Keratinocyte (primary cell): Measurements from ENCODE around the gene KLK15. TPM values are rescaled to one million over a fixed set of nuclear protein-coding genes. Genes with fewer than 3 reads are reported as not detected.

Source experiments
- DNase-seq: peaks from one replicate; pipeline ENCODE4 v3.0.0-alpha.2; 2011; ENCODE audit warnings: low read depth, missing footprints, low spot score
- FAIRE-seq: peaks from 2 replicates; lab custom pipeline; 2011; peaks lifted over from hg19 to GRCh38; lab: Jason Lieb, UNC
- H2AFZ ChIP-seq: 2 replicates; pipeline ENCODE4 v1.6.0; 2012; ENCODE audit warnings: low read length, control low read depth, inconsistent platforms; ENCODE audit not compliant: control insufficient read depth
- H3K27ac ChIP-seq: 2 replicates; pipeline ENCODE4 v1.5.1; 2011; ENCODE audit warnings: low read length; ENCODE audit not compliant: control insufficient read depth, insufficient read depth
- H3K27me3 ChIP-seq: 3 replicates; pipeline ENCODE4 v1.6.0; 2011; ENCODE audit warnings: low read length; ENCODE audit not compliant: control insufficient read depth, insufficient read depth; ENCODE audit errors: extremely low read depth
- H3K36me3 ChIP-seq, 2 experiments: 2 replicates in 1 of 2; 3 replicates in 1 of 2; pipeline ENCODE4 v1.5.1; 2011; ENCODE audit warnings: low read length in 2 of 2, mild to moderate bottlenecking in 1 of 2; ENCODE audit not compliant: control insufficient read depth in 2 of 2, insufficient read depth in 2 of 2; ENCODE audit errors: extremely low read depth in 1 of 2
- H3K4me1 ChIP-seq: 3 replicates; pipeline ENCODE4 v1.5.1; 2011; ENCODE audit warnings: low read length; ENCODE audit not compliant: control insufficient read depth, insufficient read depth; ENCODE audit errors: extremely low read depth
- H3K4me2 ChIP-seq: 3 replicates; pipeline ENCODE4 v1.6.0; 2011; ENCODE audit warnings: low read depth, low read length; ENCODE audit not compliant: control insufficient read depth, insufficient read depth; ENCODE audit errors: extremely low read depth
- H3K4me3 ChIP-seq, 3 experiments: fragments of 200-600 bp in 1 of 3; sonication (generic) in 1 of 3; 2 replicates in 2 of 3; 3 replicates in 1 of 3; pipeline ENCODE4 v1.5.1; 2011 to 2016; ENCODE audit warnings: low read length in 3 of 3, mild to moderate bottlenecking in 3 of 3, control low read depth in 2 of 3, inconsistent platforms in 1 of 3, low read depth in 1 of 3, mixed read lengths in 1 of 3, mixed run types in 1 of 3, moderate library complexity in 1 of 3; ENCODE audit not compliant: control insufficient read depth in 2 of 3, insufficient read depth in 2 of 3; ENCODE audit errors: extremely low read depth in 1 of 3
- H3K79me2 ChIP-seq: 2 replicates; pipeline ENCODE4 v1.6.0; 2012; ENCODE audit warnings: low read length; ENCODE audit not compliant: control insufficient read depth, insufficient read depth
- H3K9ac ChIP-seq: 3 replicates; pipeline ENCODE4 v1.6.0; 2011; ENCODE audit warnings: low read length; ENCODE audit not compliant: control insufficient read depth, insufficient read depth; ENCODE audit errors: extremely low read depth
- H3K9me1 ChIP-seq: 3 replicates; pipeline ENCODE4 v1.6.0; 2011; ENCODE audit warnings: low read length; ENCODE audit not compliant: control insufficient read depth, insufficient read depth; ENCODE audit errors: extremely low read depth
- H3K9me3 ChIP-seq: 2 replicates; pipeline ENCODE4 v1.5.1; 2012; ENCODE audit warnings: low read depth, low read length; ENCODE audit not compliant: control insufficient read depth
- H4K20me1 ChIP-seq: 3 replicates; pipeline ENCODE4 v1.6.0; 2011; ENCODE audit warnings: low read length; ENCODE audit not compliant: control insufficient read depth, insufficient read depth; ENCODE audit errors: extremely low read depth
- EZH2 ChIP-seq: IDR thresholded peaks from one replicate; pipeline ENCODE4 v1.6.1; 2012; ENCODE audit warnings: inconsistent platforms, mild to moderate bottlenecking, low read length, moderate library complexity
- dilution Hi-C: fragments of 300-500 bp; cut with MboI; formaldehyde crosslinking; loops from one replicate; pipeline ENCODE4 v1.7.0; 2020; ENCODE audit warnings: low sequenced_read_pairs; ENCODE audit not compliant: extremely low pct_ligation_motif_present
- polyA plus RNA-seq, 5 experiments: library from polyadenylated mRNA; depleted of rRNA in 3 of 5; stranded (reverse) in 3 of 5; stranded (forward) in 1 of 5; unstranded in 1 of 5; fragments of >200 nt; gene quantifications; 1 replicate in 1 of 5; 2 replicates in 3 of 5; 3 replicates in 1 of 5; pipeline versions ENCODE4 v1.2.1 to v1.2.3, GENCODE V29; 2011 to 2012; ENCODE audit warnings: missing spikeins in 2 of 5, low read depth in 1 of 5, low replicate concordance in 1 of 5
- small RNA-seq, 3 experiments: library from RNA; depleted of rRNA; stranded (forward); fragments of <200 nt; gene quantifications; one replicate each; pipeline ENCODE3, GENCODE V24; 2012; ENCODE audit warnings: low read depth in 3 of 3, low replicate concordance in 1 of 3; ENCODE audit not compliant: insufficient read length in 3 of 3
- TF ChIP-seq, protein P1 (sequence below), 3 experiments: IDR thresholded peaks in 1 of 3; conservative IDR thresholded peaks in 1 of 3; optimal IDR thresholded peaks in 1 of 3; 2 replicates in 2 of 3; 3 replicates in 1 of 3; pipeline versions ENCODE3 to v1.5.1; 2011; ENCODE audit warnings: low read length in 3 of 3, mild to moderate bottlenecking in 3 of 3, moderate library complexity in 2 of 3, control low read depth in 1 of 3, inconsistent platforms in 1 of 3; ENCODE audit not compliant: insufficient read depth in 2 of 3; ENCODE audit errors: extremely low read depth in 1 of 3

Gene KLK15
- polyA plus RNA-seq, 1 donor (not counting 4 experiments of a cell fraction or from before 2014, with no cell fraction given): not detected

DNA sequence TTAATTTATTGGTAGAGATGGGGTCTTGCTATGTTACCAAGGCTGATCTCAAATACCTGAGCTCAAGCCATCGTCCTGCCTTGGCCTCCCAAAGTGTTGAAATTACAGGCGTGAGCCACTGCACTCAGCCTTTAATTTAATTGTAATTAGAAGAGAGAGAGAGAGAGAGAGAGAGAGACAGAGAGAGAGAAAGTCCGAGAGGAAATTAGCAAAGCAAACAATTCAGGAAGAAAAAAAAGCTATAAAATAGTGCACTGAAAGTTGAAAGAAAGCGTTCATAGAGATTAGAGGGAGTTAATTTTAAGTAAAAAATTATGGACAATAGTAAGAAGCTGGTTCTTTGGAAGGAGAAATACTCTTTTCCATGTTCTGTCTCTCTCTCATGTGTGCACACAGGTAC is 56.1 kb downstream of the KLK15 start:
- no peak for FAIRE-seq
- H3K4me2 ChIP-seq: no peak overlapping the region
- dilution Hi-C loops: no loop called here
- H3K9me1 ChIP-seq: no peaks in the 10 kb centered on the region
- no peak overlapping the region for H3K27ac ChIP-seq
- no peak overlapping the region for H3K4me3 ChIP-seq
- no peak overlapping the region for H3K9ac ChIP-seq
- peaks cover 46% of the 10 kb centered on the region for H3K27me3 ChIP-seq
- H4K20me1 ChIP-seq: no peaks in the 10 kb centered on the region
- no peaks in the 10 kb centered on the region for H3K9me3 ChIP-seq
- no peaks in the 10 kb centered on the region for H3K79me2 ChIP-seq
- H3K36me3 ChIP-seq: no peaks in the 10 kb centered on the region
- no peak for TF ChIP-seq EZH2
- TF ChIP-seq, protein P1, sequence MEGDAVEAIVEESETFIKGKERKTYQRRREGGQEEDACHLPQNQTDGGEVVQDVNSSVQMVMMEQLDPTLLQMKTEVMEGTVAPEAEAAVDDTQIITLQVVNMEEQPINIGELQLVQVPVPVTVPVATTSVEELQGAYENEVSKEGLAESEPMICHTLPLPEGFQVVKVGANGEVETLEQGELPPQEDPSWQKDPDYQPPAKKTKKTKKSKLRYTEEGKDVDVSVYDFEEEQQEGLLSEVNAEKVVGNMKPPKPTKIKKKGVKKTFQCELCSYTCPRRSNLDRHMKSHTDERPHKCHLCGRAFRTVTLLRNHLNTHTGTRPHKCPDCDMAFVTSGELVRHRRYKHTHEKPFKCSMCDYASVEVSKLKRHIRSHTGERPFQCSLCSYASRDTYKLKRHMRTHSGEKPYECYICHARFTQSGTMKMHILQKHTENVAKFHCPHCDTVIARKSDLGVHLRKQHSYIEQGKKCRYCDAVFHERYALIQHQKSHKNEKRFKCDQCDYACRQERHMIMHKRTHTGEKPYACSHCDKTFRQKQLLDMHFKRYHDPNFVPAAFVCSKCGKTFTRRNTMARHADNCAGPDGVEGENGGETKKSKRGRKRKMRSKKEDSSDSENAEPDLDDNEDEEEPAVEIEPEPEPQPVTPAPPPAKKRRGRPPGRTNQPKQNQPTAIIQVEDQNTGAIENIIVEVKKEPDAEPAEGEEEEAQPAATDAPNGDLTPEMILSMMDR (optimal IDR thresholded peaks at IDR 0.05 in 1 of 3, IDR thresholded peaks at IDR 0.05 in 1 of 3, conservative IDR thresholded peaks at IDR 0.05 in 1 of 3; ENCODE audit: extremely low read depth in 1 of 3, insufficient read depth in 2 of 3, low read length in 3 of 3): no peak
- H2AFZ ChIP-seq: no peak overlapping the region
- no peaks in the 10 kb centered on the region for H3K4me1 ChIP-seq
- DNase-seq: no peak

DNA sequence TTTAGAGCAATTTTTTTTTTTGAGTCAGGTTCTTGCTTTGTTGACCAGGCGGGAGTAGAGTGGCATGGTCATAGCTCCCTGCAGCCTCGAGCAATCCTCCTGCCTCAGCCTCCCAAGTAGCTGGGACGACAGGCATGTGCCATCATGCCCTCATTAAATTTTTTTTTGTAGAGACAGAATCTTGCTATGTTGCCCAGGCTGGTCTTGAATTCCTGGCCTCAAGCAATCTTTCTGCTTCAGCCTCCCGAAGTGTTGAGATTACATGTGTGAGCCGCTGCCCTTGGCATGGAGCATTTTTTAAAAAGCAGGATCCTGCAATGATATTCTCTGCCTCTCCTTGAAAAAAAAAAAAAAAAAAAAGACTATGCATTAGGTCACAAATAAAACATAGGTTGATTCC is 57.2 kb downstream of the KLK15 start:
- H3K79me2 ChIP-seq: no peaks in the 10 kb centered on the region
- FAIRE-seq (no peak), DNase-seq (no peak)
- H3K4me2 ChIP-seq: no peak overlapping the region
- no peaks in the 10 kb centered on the region for H3K9me1 ChIP-seq
- dilution Hi-C loops: no loop called here
- TF ChIP-seq EZH2: no peak
- TF ChIP-seq, protein P1 (optimal IDR thresholded peaks at IDR 0.05 in 1 of 3, IDR thresholded peaks at IDR 0.05 in 1 of 3, conservative IDR thresholded peaks at IDR 0.05 in 1 of 3; ENCODE audit: extremely low read depth in 1 of 3, insufficient read depth in 2 of 3, low read length in 3 of 3): no peak
- no peak overlapping the region for H3K4me3 ChIP-seq
- H4K20me1 ChIP-seq: no peaks in the 10 kb centered on the region
- no peak overlapping the region for H3K9ac ChIP-seq
- H3K27me3 ChIP-seq: peaks cover 46% of the 10 kb centered on the region
- no peak overlapping the region for H2AFZ ChIP-seq
- no peak overlapping the region for H3K27ac ChIP-seq
- H3K36me3 ChIP-seq: no peaks in the 10 kb centered on the region
- H3K4me1 ChIP-seq: no peaks in the 10 kb centered on the region
- no peaks in the 10 kb centered on the region for H3K9me3 ChIP-seq

Small RNAs within 50 kb of the gene (small RNA-seq; reads per million reads assigned to genes)
- gene SNORD88A (0.67 to 182 (median 26.6) reads per million in 3 experiments), gene SNORD88B (0 reads per million in 3 experiments), gene SNORD88C (0 reads per million in 3 experiments)

Other genes starting within 250 kb of the KLK15 start
- gene SYT3, start 193.7 kb downstream of the KLK15 start, polyA plus RNA-seq: not detected in 3 replicates
- not detected in 3 replicates for gene C19orf81, start 184.1 kb downstream of the KLK15 start, polyA plus RNA-seq
- gene SHANK1, start 113.8 kb downstream of the KLK15 start, polyA plus RNA-seq: 0.10 to 0.82 TPM (median 0.51 TPM) in 3 replicates
- gene CLEC11A, start 110.2 kb downstream of the KLK15 start, polyA plus RNA-seq: 0.56 to 1.2 TPM (median 0.67 TPM) in 3 replicates
- not detected in 3 replicates for gene GPR32, start 63.1 kb downstream of the KLK15 start, polyA plus RNA-seq
- gene ACP4, start 43.2 kb downstream of the KLK15 start, polyA plus RNA-seq: not detected in 3 replicates
- gene KLK1, start 9.8 kb downstream of the KLK15 start, polyA plus RNA-seq: 0.10 to 0.39 TPM (median 0.31 TPM) in 3 replicates
- not detected in 3 replicates for gene KLK3, start 21.3 kb upstream of the KLK15 start, polyA plus RNA-seq
- 0.07 to 0.14 TPM in 2 of 3 replicates, not detected in the other for gene KLK2, start 39.9 kb upstream of the KLK15 start, polyA plus RNA-seq
- gene KLK4, start 77.8 kb upstream of the KLK15 start, polyA plus RNA-seq: not detected in 3 replicates
- 425 to 882 TPM (median 477 TPM) in 3 replicates for gene KLK5, start 119.5 kb upstream of the KLK15 start, polyA plus RNA-seq
- gene KLK6, start 136.0 kb upstream of the KLK15 start, polyA plus RNA-seq: 0.73 to 2.5 TPM (median 1.9 TPM) in 3 replicates
- 22.4 to 33.8 TPM (median 29.2 TPM) in 3 replicates for gene KLK7, start 150.3 kb upstream of the KLK15 start, polyA plus RNA-seq
- gene KLK8, start 168.0 kb upstream of the KLK15 start, polyA plus RNA-seq: 88.8 to 232 TPM (median 118 TPM) in 3 replicates
- gene KLK10, start 186.1 kb upstream of the KLK15 start, polyA plus RNA-seq: 56.3 to 97.5 TPM (median 95.3 TPM) in 3 replicates
- 12.8 to 39.0 TPM (median 18.0 TPM) in 3 replicates for gene KLK11, start 193.0 kb upstream of the KLK15 start, polyA plus RNA-seq
- not detected in 3 replicates for gene KLK12, start 201.4 kb upstream of the KLK15 start, polyA plus RNA-seq
- gene KLK13, start 231.5 kb upstream of the KLK15 start, polyA plus RNA-seq: 2.0 to 4.4 TPM (median 2.8 TPM) in 3 replicates
- 0.05 to 0.63 TPM (median 0.10 TPM) in 3 replicates for gene KLK14, start 249.3 kb upstream of the KLK15 start, polyA plus RNA-seq